HEK293 (cell line): ENCODE data around the gene TUBB4A.
A peak's percentile ranks its signal among the peaks of the same experiment; 100 is the strongest.

ENCODE experiments used
- GFI1B ChIP-seq: fragments of 450-650 bp; formaldehyde crosslinking; IDR thresholded peaks from 2 replicates; pipeline ENCODE4 v1.5.1; 2016; ENCODE audit warnings: missing biosample characterization, missing genetic modification characterization
- GLI2 ChIP-seq: fragments of 450-650 bp; formaldehyde crosslinking; IDR thresholded peaks from 2 replicates; pipeline ENCODE4; 2017; ENCODE audit warnings: missing biosample characterization, missing genetic modification characterization, low read depth, borderline replicate concordance
- IKZF3 ChIP-seq: fragments of 450-650 bp; IDR thresholded peaks from 2 replicates; pipeline ENCODE4 v1.5.0; 2018; ENCODE audit warnings: missing biosample characterization, mild to moderate bottlenecking, missing genetic modification characterization, moderate library complexity
- KLF1 ChIP-seq: fragments of 450-650 bp; formaldehyde crosslinking; IDR thresholded peaks from 2 replicates; pipeline ENCODE4 v1.5.1; 2016; ENCODE audit warnings: missing biosample characterization, missing genetic modification characterization
- KLF7 ChIP-seq: fragments of 450-650 bp; formaldehyde crosslinking; IDR thresholded peaks from 2 replicates; pipeline ENCODE4 v1.5.1; 2016; ENCODE audit warnings: missing biosample characterization, missing genetic modification characterization, borderline replicate concordance
- KLF8 ChIP-seq: fragments of 450-650 bp; formaldehyde crosslinking; IDR thresholded peaks from 2 replicates; pipeline ENCODE4 v1.5.1; 2016; ENCODE audit warnings: missing biosample characterization, missing genetic modification characterization
- OVOL3 ChIP-seq: fragments of 450-650 bp; formaldehyde crosslinking; IDR thresholded peaks from 2 replicates; pipeline ENCODE4 v1.5.1; 2016; ENCODE audit warnings: missing biosample characterization, missing genetic modification characterization
- PRDM1 ChIP-seq: fragments of 450-650 bp; formaldehyde crosslinking; IDR thresholded peaks from 2 replicates; pipeline ENCODE4; 2016; ENCODE audit warnings: missing biosample characterization, missing genetic modification characterization
- RBAK ChIP-seq: fragments of 450-650 bp; formaldehyde crosslinking; IDR thresholded peaks from 2 replicates; pipeline ENCODE4 v1.5.1; 2016; ENCODE audit warnings: missing biosample characterization, missing genetic modification characterization
- SETDB1 ChIP-seq: IDR thresholded peaks from one replicate; pipeline ENCODE4 v1.6.1; 2017; ENCODE audit warnings: mild to moderate bottlenecking, low read length, moderate library complexity, mixed read lengths; ENCODE audit not compliant: insufficient read length
- YY2 ChIP-seq: fragments of 450-650 bp; formaldehyde crosslinking; IDR thresholded peaks from 2 replicates; pipeline ENCODE4 v1.5.1; 2016; ENCODE audit warnings: missing biosample characterization, missing genetic modification characterization
- ZFHX2 ChIP-seq: fragments of 450-650 bp; formaldehyde crosslinking; conservative IDR thresholded peaks from 2 replicates; pipeline ENCODE4 v1.5.1; 2016; ENCODE audit warnings: missing biosample characterization, missing genetic modification characterization
- ZFP37 ChIP-seq: fragments of 450-650 bp; formaldehyde crosslinking; IDR thresholded peaks from 2 replicates; pipeline ENCODE4 v1.5.1; 2016; ENCODE audit warnings: missing biosample characterization, missing genetic modification characterization
- ZFP41 ChIP-seq: fragments of 450-650 bp; formaldehyde crosslinking; IDR thresholded peaks from 2 replicates; pipeline ENCODE4 v1.5.1; 2016; ENCODE audit warnings: missing biosample characterization, missing genetic modification characterization, borderline replicate concordance
- ZNF114 ChIP-seq: fragments of 450-650 bp; formaldehyde crosslinking; IDR thresholded peaks from 2 replicates; pipeline ENCODE4 v1.5.0; 2017; ENCODE audit warnings: missing biosample characterization, missing genetic modification characterization
- ZNF324 ChIP-seq: fragments of 450-650 bp; formaldehyde crosslinking; IDR thresholded peaks from 2 replicates; pipeline ENCODE4 v1.5.1; 2016; ENCODE audit warnings: missing biosample characterization, missing genetic modification characterization
- ZNF350 ChIP-seq: fragments of 450-650 bp; formaldehyde crosslinking; IDR thresholded peaks from 2 replicates; pipeline ENCODE4 v1.5.0; 2017; ENCODE audit warnings: missing biosample characterization, mild to moderate bottlenecking, missing genetic modification characterization
- ZNF354C ChIP-seq: fragments of 450-650 bp; formaldehyde crosslinking; IDR thresholded peaks from 2 replicates; pipeline ENCODE4 v1.5.1; 2016; ENCODE audit warnings: missing biosample characterization, missing genetic modification characterization, low read depth, borderline replicate concordance
- ZNF558 ChIP-seq: fragments of 450-650 bp; formaldehyde crosslinking; IDR thresholded peaks from 2 replicates; pipeline ENCODE4 v1.5.1; 2016; ENCODE audit warnings: missing biosample characterization, missing genetic modification characterization
- ZNF560 ChIP-seq: fragments of 450-650 bp; formaldehyde crosslinking; IDR thresholded peaks from 2 replicates; pipeline ENCODE4 v1.5.1; 2017; ENCODE audit warnings: missing biosample characterization, missing genetic modification characterization, borderline replicate concordance
- ZNF596 ChIP-seq: fragments of 450-650 bp; IDR thresholded peaks from 2 replicates; pipeline ENCODE4 v1.5.0; 2018; ENCODE audit warnings: missing biosample characterization, mild to moderate bottlenecking, missing genetic modification characterization, moderate library complexity
- ZNF629 ChIP-seq: fragments of 450-650 bp; formaldehyde crosslinking; IDR thresholded peaks from 2 replicates; pipeline ENCODE4 v1.5.1; 2017; ENCODE audit warnings: missing biosample characterization, missing genetic modification characterization
- ZNF660 ChIP-seq: fragments of 450-650 bp; IDR thresholded peaks from 2 replicates; pipeline ENCODE4 v1.5.1; 2018; ENCODE audit warnings: missing biosample characterization, mild to moderate bottlenecking, missing genetic modification characterization
- ZNF747 ChIP-seq: fragments of 450-650 bp; formaldehyde crosslinking; IDR thresholded peaks from 2 replicates; pipeline ENCODE4 v1.5.1; 2016; ENCODE audit warnings: missing biosample characterization, missing genetic modification characterization
- ZSCAN16 ChIP-seq: fragments of 450-650 bp; formaldehyde crosslinking; IDR thresholded peaks from 2 replicates; pipeline ENCODE4 v1.5.1; 2016; ENCODE audit warnings: missing biosample characterization, missing genetic modification characterization
- TF ChIP-seq, protein P1 (sequence below): fragments of 450-650 bp; IDR thresholded peaks from 2 replicates; pipeline ENCODE4 v1.5.1; 2018; ENCODE audit warnings: missing biosample characterization, mild to moderate bottlenecking, missing genetic modification characterization
- TF ChIP-seq, protein P2 (sequence below): sonication (generic); formaldehyde crosslinking; IDR thresholded peaks from 2 replicates; pipeline ENCODE4 v1.8.1; 2022; ENCODE audit warnings: mild to moderate bottlenecking, moderate library complexity, missing genetic modification reagents
- TF ChIP-seq, protein P3 (sequence below): fragments of 450-650 bp; formaldehyde crosslinking; IDR thresholded peaks from 2 replicates; pipeline ENCODE4 v1.5.1; 2016; ENCODE audit warnings: missing biosample characterization, missing genetic modification characterization
- TF ChIP-seq, protein P4 (sequence below): fragments of 450-650 bp; formaldehyde crosslinking; IDR thresholded peaks from 2 replicates; pipeline ENCODE4 v1.5.1; 2016; ENCODE audit warnings: missing biosample characterization, missing genetic modification characterization, borderline replicate concordance
- TF ChIP-seq, protein P5 (sequence below): fragments of 450-650 bp; formaldehyde crosslinking; IDR thresholded peaks from 2 replicates; pipeline ENCODE4 v1.5.1; 2017; ENCODE audit warnings: missing biosample characterization, missing genetic modification characterization

Gene TUBB4A

DNA sequence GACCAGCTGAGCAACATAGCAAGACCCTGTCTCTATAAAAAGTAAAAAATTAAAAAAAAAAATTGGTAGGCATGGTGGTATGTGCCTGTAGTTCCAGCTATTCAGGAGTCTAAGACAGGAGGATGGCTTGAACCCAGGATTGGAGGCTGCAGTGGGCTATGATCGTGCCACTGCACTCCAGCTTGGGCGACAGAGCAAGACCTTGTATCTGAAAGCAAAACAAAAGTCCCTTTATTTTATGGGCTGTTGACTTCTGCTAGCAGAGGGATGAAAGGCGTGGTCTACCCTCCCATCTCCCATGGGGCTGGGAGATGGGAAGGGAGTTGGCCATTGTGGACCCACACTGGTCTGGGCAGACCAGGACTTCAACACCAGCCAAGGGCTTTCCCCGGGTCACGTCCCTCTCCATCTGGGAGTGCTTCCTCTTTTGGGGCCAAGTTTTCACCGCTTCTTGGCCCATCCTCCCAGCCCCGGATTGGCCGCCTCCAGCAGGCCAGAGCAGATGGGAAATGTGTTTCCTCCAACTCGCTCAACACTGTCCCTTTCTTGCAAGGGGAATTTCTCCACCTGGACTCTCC is 26.5 kb upstream of the TUBB4A start (continued):
- TF ChIP-seq, protein P1, sequence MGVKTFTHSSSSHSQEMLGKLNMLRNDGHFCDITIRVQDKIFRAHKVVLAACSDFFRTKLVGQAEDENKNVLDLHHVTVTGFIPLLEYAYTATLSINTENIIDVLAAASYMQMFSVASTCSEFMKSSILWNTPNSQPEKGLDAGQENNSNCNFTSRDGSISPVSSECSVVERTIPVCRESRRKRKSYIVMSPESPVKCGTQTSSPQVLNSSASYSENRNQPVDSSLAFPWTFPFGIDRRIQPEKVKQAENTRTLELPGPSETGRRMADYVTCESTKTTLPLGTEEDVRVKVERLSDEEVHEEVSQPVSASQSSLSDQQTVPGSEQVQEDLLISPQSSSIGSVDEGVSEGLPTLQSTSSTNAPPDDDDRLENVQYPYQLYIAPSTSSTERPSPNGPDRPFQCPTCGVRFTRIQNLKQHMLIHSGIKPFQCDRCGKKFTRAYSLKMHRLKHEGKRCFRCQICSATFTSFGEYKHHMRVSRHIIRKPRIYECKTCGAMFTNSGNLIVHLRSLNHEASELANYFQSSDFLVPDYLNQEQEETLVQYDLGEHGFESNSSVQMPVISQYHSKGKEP (tag by site-specific recombination): no peak
- TF ChIP-seq, protein P2, sequence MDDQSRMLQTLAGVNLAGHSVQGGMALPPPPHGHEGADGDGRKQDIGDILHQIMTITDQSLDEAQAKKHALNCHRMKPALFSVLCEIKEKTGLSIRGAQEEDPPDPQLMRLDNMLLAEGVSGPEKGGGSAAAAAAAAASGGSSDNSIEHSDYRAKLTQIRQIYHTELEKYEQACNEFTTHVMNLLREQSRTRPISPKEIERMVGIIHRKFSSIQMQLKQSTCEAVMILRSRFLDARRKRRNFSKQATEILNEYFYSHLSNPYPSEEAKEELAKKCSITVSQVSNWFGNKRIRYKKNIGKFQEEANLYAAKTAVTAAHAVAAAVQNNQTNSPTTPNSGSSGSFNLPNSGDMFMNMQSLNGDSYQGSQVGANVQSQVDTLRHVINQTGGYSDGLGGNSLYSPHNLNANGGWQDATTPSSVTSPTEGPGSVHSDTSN (CRISPR knock-in tag): no peak
- no peak for TF ChIP-seq ZNF350 (tag by site-specific recombination)
- TF ChIP-seq, protein P3, sequence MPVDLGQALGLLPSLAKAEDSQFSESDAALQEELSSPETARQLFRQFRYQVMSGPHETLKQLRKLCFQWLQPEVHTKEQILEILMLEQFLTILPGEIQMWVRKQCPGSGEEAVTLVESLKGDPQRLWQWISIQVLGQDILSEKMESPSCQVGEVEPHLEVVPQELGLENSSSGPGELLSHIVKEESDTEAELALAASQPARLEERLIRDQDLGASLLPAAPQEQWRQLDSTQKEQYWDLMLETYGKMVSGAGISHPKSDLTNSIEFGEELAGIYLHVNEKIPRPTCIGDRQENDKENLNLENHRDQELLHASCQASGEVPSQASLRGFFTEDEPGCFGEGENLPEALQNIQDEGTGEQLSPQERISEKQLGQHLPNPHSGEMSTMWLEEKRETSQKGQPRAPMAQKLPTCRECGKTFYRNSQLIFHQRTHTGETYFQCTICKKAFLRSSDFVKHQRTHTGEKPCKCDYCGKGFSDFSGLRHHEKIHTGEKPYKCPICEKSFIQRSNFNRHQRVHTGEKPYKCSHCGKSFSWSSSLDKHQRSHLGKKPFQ (tag by site-specific recombination): no peak
- peak; percentile 52 for TF ChIP-seq PRDM1 (tag by site-specific recombination)
- no peak for TF ChIP-seq ZNF354C (tag by site-specific recombination)
- TF ChIP-seq KLF8 (tag by site-specific recombination): no peak
- peak; percentile 62; the same call in 1 of the 2 replicates for TF ChIP-seq IKZF3 (tag by site-specific recombination)
- TF ChIP-seq ZNF747 (tag by site-specific recombination): no peak
- TF ChIP-seq, protein P4, sequence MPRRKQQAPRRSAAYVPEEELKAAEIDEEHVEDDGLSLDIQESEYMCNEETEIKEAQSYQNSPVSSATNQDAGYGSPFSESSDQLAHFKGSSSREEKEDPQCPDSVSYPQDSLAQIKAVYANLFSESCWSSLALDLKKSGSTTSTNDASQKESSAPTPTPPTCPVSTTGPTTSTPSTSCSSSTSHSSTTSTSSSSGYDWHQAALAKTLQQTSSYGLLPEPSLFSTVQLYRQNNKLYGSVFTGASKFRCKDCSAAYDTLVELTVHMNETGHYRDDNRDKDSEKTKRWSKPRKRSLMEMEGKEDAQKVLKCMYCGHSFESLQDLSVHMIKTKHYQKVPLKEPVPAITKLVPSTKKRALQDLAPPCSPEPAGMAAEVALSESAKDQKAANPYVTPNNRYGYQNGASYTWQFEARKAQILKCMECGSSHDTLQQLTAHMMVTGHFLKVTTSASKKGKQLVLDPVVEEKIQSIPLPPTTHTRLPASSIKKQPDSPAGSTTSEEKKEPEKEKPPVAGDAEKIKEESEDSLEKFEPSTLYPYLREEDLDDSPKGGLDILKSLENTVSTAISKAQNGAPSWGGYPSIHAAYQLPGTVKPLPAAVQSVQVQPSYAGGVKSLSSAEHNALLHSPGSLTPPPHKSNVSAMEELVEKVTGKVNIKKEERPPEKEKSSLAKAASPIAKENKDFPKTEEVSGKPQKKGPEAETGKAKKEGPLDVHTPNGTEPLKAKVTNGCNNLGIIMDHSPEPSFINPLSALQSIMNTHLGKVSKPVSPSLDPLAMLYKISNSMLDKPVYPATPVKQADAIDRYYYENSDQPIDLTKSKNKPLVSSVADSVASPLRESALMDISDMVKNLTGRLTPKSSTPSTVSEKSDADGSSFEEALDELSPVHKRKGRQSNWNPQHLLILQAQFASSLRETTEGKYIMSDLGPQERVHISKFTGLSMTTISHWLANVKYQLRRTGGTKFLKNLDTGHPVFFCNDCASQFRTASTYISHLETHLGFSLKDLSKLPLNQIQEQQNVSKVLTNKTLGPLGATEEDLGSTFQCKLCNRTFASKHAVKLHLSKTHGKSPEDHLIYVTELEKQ (tag by site-specific recombination): no peak
- no peak for TF ChIP-seq ZSCAN16 (tag by site-specific recombination)
- TF ChIP-seq GLI2 (tag by site-specific recombination): no peak
- no peak for TF ChIP-seq ZFP41
- no peak for TF ChIP-seq ZNF560 (tag by site-specific recombination)
- TF ChIP-seq KLF1 (tag by site-specific recombination): peak; percentile 86
- no peak for TF ChIP-seq ZNF114
- TF ChIP-seq, protein P5, sequence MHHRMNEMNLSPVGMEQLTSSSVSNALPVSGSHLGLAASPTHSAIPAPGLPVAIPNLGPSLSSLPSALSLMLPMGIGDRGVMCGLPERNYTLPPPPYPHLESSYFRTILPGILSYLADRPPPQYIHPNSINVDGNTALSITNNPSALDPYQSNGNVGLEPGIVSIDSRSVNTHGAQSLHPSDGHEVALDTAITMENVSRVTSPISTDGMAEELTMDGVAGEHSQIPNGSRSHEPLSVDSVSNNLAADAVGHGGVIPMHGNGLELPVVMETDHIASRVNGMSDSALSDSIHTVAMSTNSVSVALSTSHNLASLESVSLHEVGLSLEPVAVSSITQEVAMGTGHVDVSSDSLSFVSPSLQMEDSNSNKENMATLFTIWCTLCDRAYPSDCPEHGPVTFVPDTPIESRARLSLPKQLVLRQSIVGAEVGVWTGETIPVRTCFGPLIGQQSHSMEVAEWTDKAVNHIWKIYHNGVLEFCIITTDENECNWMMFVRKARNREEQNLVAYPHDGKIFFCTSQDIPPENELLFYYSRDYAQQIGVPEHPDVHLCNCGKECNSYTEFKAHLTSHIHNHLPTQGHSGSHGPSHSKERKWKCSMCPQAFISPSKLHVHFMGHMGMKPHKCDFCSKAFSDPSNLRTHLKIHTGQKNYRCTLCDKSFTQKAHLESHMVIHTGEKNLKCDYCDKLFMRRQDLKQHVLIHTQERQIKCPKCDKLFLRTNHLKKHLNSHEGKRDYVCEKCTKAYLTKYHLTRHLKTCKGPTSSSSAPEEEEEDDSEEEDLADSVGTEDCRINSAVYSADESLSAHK (tag by site-specific recombination): no peak
- no peak for TF ChIP-seq ZNF558 (tag by site-specific recombination)
- TF ChIP-seq ZNF596 (tag by site-specific recombination): no peak
- no peak for TF ChIP-seq GFI1B (tag by site-specific recombination)
- TF ChIP-seq ZFP37 (tag by site-specific recombination): no peak
- no peak for TF ChIP-seq ZNF660 (tag by site-specific recombination)
- no peak for TF ChIP-seq SETDB1
- TF ChIP-seq RBAK (tag by site-specific recombination): no peak
- no peak for TF ChIP-seq OVOL3
- TF ChIP-seq YY2 (tag by site-specific recombination): no peak
- 0 out of 2 replicates have a peak, but pooled peaks have one; percentile 53 for TF ChIP-seq KLF7 (tag by site-specific recombination)
- TF ChIP-seq ZFHX2: no peak
- no peak for TF ChIP-seq ZNF324 (tag by site-specific recombination)
- TF ChIP-seq ZNF629 (tag by site-specific recombination): no peak
